GM18868 (cell line): ENCODE measurements around the gene SLC35F1.
"Not testable (repeated sequence)": the region's sequence is repeated elsewhere in the genome, so short reads cannot be mapped to it uniquely, and the experiment has no call there.

Experiments used
- ATAC-seq: cut with Tn5 transposase; IDR thresholded peaks from one replicate; pipeline ENCODE4 v1.9.1; 2021; ENCODE audit warnings: mild to moderate bottlenecking, moderate library complexity; ENCODE audit not compliant: unreplicated experiment

The SLC35F1 gene

GRCh38 chr6:117924690-117925089, 17.6 kb downstream of the SLC35F1 start:
- no peak for ATAC-seq

DNA sequence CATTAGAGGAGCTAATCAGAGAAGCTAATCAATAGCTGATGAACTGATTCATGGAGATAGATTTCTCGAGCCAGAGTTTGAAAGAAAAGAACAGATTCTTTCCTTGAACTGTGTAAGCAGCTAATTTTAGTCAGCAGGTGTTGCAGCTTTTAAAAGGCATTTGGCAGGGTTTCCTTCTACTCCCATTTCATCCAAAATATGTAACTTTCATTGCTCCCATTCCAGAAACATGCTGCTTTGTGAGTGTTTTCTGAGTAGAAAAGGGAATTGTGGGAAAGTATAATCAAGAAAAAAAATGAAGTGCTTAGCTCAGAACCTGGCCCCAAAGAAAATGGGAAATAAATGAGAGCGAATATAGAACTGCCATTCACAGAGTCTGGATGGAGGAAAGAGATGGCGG, 20.8 kb downstream of the SLC35F1 start:
- no peak for ATAC-seq

GRCh38 chr6:117928833-117929232, 21.8 kb downstream of the SLC35F1 start:
- ATAC-seq, result no peak

DNA sequence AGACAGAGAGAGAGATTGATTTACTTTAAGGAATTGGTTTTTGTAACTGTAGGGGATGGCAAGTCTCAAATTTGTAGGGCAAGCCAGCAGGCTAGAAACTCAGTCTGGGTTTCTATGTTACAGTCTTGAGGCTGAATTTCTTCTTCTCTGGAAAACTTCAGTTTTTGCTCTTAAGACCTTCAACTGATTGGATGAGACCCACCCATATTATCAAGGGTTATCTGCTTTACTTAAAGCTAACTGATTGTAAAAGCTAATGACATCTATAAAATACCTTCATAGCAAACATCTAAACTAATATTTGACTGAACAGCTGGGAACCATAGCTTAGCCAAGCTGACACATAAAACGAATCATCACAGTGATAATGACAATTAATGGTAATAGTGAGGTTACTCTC, 22.4 kb downstream of the SLC35F1 start:
- no peak for ATAC-seq

DNA sequence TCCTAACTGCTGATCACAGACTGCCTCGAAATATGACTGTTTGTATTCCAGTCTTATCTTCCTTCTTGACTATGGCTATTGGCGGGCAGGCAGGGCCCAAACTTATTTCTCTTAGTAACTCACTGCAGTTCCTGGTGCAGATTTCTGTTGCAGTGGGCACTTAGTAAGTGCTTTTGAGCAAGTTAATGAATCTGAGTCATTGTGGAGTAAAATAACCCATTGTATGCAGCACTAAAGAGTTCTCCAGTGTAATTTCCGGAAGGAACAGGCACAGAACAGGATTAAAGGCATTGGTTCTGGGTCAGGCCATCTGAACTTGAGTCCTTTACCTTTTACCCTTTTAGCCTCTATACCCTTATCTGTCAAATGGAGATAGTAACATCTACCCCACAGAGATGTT, 23.6 kb downstream of the SLC35F1 start:
- no peak for ATAC-seq

GRCh38 chr6:117932001-117932400, 24.9 kb downstream of the SLC35F1 start:
- ATAC-seq, result no peak

- ATAC-seq, result no peak
These were observed 25.6 kb downstream of the SLC35F1 start for GRCh38 chr6:117932676-117933075.

- ATAC-seq, result no peak
These were observed 26.4 kb downstream of the SLC35F1 start for GRCh38 chr6:117933471-117933870.

DNA sequence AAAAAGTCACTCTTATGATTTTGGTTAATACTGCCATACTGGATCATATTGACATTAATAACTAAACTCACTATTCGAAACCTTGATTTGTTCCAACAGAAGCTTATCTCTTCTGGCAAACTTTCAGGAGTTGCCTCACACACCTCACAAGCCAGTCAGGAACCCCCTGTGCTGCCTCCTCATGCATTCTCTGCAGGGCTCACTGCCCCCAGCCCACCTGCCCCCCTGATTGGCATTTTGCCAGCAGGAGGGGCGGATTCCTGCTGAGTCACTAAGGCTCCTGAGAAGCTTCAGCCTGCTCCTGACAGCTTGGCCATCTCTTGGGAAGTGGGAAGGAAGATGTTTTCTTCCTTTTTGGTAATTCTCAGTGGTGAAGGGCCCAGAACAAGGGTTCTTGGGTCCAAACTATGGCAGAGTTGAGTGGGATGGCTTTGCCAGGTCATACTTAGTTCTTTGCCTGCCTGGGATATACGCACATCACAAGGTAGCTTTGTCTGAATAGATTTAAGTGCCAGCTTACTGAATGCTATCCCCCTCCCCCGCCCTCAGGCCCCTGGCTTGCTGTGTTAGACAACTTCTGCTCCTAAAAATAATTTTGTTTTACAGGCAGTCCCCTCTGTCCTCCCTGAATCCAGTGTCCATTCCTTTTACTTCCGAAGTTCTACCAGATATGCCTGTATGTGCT, 31.4 kb downstream of the SLC35F1 start:
- ATAC-seq, result no peak

- ATAC-seq, result peak; percentile 78
These were observed 40.2 kb downstream of the SLC35F1 start for GRCh38 chr6:117947234-117947633.

- no peak for ATAC-seq
These were observed 44.7 kb downstream of the SLC35F1 start for GRCh38 chr6:117951783-117952182.

DNA sequence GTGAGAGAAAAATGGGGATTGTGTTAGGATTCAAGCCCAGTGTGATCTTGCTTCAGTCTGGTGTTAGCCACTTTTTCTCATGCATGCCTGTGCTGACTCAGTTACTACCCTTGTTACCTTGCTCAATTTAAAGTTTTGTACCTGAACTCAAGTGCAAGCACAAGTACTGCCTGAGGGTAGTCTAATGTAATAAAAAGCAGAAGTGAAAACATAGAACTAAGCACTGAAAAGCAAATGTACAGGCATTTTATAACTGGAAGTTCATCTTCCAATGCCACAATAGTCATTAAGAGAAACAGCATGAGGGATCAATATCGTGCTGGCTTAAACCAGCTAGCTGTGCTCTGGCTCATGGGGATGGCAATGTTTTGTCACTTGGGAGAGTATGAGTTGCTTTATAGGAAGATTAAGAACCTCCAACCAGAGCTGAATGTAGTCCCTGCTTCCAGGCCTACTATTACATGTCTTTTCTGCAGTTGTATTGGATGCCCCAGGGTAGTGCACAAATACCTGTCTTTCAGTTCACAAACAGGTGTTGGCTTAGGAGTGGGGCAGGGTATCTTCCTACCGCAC, 48.7 kb downstream of the SLC35F1 start:
- ATAC-seq, result peak; percentile 84

DNA sequence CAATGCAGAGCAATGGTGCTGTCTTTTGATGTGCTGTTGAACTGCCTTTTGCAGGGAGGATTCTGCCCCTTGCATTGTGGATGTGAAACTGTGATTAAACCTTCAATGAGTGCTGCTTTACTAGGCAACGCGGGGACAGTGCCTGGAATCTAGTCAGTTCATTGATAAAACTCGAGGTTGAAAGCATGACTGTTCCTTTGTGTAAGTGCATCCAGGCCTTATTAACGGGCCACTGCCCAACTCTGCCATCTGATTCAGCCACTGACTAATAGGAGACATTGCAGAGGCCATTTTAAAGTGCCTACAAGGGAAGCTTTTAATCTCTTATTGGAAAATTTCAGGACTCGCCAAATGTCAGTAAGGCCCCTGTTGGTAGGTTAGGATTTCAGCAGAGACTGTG, 49.3 kb downstream of the SLC35F1 start:
- ATAC-seq, result no peak

GRCh38 chr6:117958536-117958935, 51.5 kb downstream of the SLC35F1 start:
- no peak for ATAC-seq

DNA sequence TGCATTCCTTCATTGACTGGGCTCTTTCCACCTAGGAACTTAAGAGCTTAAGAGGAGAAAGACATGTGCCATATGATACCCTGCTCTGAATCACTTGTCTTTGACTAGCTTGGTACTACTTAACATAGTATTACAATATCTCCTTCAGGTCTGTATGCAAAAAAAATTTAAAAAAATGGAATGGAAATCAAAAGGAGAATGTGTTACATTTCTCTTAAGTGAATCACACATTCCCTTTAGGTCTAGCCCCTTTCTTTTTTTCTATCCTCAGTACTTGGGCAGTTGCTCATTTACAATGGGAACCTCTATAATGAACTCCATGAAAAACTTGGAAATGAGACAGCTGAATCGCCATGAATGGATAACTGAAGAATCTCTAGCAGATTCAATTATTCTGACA, 53.8 kb downstream of the SLC35F1 start:
- ATAC-seq, result no peak

DNA sequence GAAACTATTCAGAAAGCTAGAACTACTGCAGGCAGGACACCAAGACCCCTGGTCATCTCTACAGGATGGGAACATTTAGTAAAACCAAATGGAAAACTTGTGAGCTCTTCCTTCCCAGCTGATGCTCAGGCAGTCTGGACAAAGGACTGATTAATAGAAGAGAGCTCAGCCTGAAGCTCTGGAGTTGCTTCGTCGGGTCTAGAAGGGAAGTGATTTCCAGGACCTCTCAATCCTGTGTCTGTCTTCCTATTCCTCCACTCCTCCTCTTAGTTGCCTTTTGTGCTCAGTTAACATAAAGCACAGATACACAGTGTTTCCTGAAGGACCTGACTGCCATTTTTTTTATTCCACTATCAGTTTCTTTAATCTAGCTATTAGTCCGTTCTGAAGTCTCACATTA, 54.2 kb downstream of the SLC35F1 start:
- ATAC-seq, result no peak

DNA sequence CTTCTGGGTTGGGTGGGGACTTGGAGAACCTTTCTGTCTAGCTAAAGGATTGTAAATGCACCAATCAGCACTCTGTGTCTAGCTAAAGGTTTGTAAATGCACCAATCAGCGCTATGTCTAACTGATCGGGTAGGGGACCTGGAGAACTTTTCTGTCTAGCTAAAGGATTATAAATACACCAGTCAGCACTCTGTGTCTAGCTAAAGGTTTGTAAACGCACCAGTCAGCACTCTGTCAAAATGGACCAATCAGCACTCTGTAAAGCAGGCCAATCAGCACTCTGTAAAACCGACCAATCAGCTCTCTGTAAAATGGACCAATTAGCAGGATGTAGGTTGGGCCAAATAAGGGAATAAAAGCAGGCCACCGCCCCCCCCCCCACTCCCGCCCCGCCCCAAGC, 58.7 kb downstream of the SLC35F1 start:
- ATAC-seq, result not testable (repeated sequence)

DNA sequence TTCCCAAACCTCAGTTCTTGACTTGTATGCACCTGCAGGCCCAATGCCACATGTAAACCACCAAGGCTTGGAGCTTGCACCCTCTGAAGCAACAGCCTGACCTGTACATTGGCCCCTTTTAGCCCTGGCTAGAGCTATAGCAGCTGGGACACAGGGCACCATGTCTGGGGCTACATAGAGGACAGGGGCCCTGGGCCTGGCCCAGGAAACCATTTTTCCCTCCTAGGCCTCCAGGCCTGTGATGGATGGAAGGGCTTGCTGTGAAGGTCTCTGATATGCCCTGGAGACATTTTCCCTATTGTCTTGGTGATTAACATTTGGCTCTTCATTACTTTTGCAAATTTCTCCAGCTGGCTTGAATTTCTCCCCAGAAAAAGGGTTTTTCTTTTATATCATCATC, 64.6 kb downstream of the SLC35F1 start:
- ATAC-seq, result no peak

DNA sequence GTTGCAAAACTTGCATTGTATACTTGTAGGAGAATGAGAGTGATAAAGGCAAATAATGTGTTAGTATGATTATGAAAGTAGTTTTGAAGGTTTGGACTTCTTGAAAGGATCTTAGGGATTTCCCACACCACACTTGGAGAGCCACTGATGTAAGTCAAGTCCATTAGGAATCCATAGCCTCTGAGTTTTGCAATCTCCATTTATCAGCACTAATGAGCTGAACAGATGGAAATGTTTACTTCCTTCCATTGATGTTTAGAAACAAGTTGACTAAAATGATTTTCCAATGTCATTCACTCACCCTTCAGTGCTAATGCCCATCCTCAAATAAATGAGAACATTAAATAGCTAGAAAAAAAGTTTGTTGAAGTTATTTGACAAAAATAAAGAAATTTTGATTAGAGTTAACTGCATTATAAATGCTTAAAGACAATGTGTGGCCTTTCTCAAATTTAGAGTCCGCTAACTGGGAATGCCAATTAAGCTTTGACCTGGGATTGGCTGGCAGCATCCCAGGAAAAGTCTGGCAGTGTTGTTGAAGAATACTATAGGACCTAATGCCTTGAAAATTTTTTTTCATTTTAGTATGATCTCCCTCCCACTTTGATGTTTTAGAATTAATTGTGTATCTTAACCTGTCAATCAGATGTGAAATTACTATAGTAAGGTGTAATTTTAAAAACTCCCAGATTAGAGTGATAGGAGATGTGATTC, 68.0 kb downstream of the SLC35F1 start:
- no peak for ATAC-seq

GRCh38 chr6:117976030-117976651, 69.1 kb downstream of the SLC35F1 start:
- ATAC-seq, result peak; percentile 80

DNA sequence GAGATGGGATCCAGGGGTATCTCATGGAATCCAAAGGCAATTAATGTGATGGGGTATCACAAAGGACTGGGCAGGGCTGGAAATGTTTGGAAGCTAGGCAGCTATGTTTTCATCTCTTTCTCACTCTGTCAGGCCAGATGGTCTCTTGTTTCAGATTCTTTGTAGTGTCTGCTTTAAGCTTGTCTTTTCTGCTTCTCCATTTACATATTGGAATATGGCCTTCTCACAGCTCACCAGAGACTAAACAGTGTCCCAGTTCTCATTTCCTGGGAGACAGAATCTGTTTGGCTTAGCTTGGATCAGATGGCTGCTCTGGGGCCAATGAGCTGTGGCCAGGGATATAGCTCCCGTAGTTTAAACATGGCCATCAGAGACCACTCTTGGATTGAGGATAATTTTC, 78.9 kb downstream of the SLC35F1 start:
- ATAC-seq, result no peak

DNA sequence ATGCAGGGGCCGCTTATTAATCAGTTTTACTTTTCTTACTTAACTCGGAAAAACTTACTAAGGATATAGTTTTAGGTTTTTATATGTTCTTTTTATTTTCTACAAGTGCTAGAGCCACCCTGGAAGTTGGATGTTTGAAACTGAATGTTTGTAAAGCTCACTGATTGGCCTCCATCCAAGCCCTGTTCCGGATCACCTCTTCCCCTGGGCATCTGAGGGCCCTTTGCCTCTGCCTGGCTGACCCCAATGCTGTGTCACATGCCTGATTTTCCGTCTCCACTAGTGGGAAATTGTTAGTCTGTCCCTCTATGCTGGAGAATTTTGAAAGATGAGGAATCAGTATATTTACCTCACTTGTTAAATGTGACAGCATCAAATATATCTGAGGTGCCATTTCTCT, 79.3 kb downstream of the SLC35F1 start:
- no peak for ATAC-seq
